Osteocyte (in vitro differentiated cells): ENCODE measurements around the gene ATP6V1C2. TPM values are rescaled to one million over a fixed set of nuclear protein-coding genes. Genes with fewer than 3 reads are reported as not detected.

Experiments
- DNase-seq: peaks from one replicate; pipeline ENCODE4 v3.0.0; 2021; ENCODE audit warnings: mixed read lengths; ENCODE audit not compliant: unreplicated experiment; ENCODE audit errors: extremely low spot score
- H3K27ac Mint-ChIP-seq: one replicate; pipeline ENCODE4 v1.8.0; 2021; ENCODE audit warnings: mild to moderate bottlenecking, mixed read lengths; ENCODE audit not compliant: unreplicated experiment
- H3K27me3 Mint-ChIP-seq: one replicate; pipeline ENCODE4 v1.8.0; 2021; ENCODE audit warnings: mixed read lengths; ENCODE audit not compliant: unreplicated experiment
- H3K36me3 Mint-ChIP-seq: one replicate; pipeline ENCODE4 v1.8.0; 2021; ENCODE audit warnings: mixed read lengths; ENCODE audit not compliant: unreplicated experiment
- H3K4me1 Mint-ChIP-seq: one replicate; pipeline ENCODE4 v1.8.0; 2021; ENCODE audit warnings: mixed read lengths; ENCODE audit not compliant: unreplicated experiment
- H3K4me3 Mint-ChIP-seq: one replicate; pipeline ENCODE4 v1.8.0; 2021; ENCODE audit warnings: mild to moderate bottlenecking, moderate library complexity, mixed read lengths; ENCODE audit not compliant: unreplicated experiment
- H3K9me3 Mint-ChIP-seq: one replicate; pipeline ENCODE4 v1.8.0; 2021; ENCODE audit warnings: mixed read lengths; ENCODE audit not compliant: unreplicated experiment
- CTCF ChIP-seq: fragments of 200-600 bp; sonication (generic); IDR thresholded peaks from 2 replicates; pipeline ENCODE4 v1.5.0; 2021; ENCODE audit warnings: antibody characterized with exemption, mild to moderate bottlenecking, moderate library complexity
- long read RNA-seq: library from polyadenylated mRNA; unstranded; transcript quantifications from one replicate; pipeline ENCODE4 v2.0.0, GENCODE V29; 2021
- total RNA-seq: library from RNA; stranded (reverse); gene quantifications from 2 replicates; pipeline ENCODE4 v1.2.1, GENCODE V29; 2021

Gene ATP6V1C2
- total RNA-seq: not detected in 2 replicates
- long read RNA-seq: 0 reads

GRCh38 chr2:10721396-10722251 is at the start of gene ATP6V1C2:
TSS of gene ATP6V1C2 (plus strand) at chr2:10721630. CDS start at chr2:10722850, 1,220 bp downstream.
- H3K27me3 Mint-ChIP-seq: peaks cover 55% of the 10 kb centered on the region
- H3K36me3 Mint-ChIP-seq: no peaks in the 10 kb centered on the region
- no peaks in the 10 kb centered on the region for H3K9me3 Mint-ChIP-seq
- peaks cover 21% of the 10 kb centered on the region for H3K4me1 Mint-ChIP-seq
- no peak for DNase-seq
- H3K27ac Mint-ChIP-seq: no peak within 1 kb of the TSS
- H3K4me3 Mint-ChIP-seq: peak within 1 kb of the TSS; percentile 63
- TF ChIP-seq CTCF: no peak

- Mint-ChIP-seq H3K36me3 (peaks cover 7% of the 10 kb centered on the region), H3K27ac (no peak overlapping the region), H3K4me1 (no peaks in the 10 kb centered on the region), H3K4me3 (no peak overlapping the region), H3K9me3 (no peaks in the 10 kb centered on the region), H3K27me3 (no peaks in the 10 kb centered on the region)
- TF ChIP-seq CTCF: no peak
- no peak for DNase-seq
Measured at GRCh38 chr2:10675131-10675530, 46.3 kb upstream of the ATP6V1C2 start.

- Mint-ChIP-seq H3K9me3 (no peaks in the 10 kb centered on the region), H3K4me1 (no peaks in the 10 kb centered on the region), H3K27me3 (no peaks in the 10 kb centered on the region), H3K27ac (no peak overlapping the region), H3K36me3 (peaks cover 3% of the 10 kb centered on the region), H3K4me3 (no peak overlapping the region)
- peak; percentile 35 for TF ChIP-seq CTCF
- DNase-seq: no peak
Measured at GRCh38 chr2:10678225-10678624, 43.2 kb upstream of the ATP6V1C2 start.

- DNase-seq: no peak
- no peaks in the 10 kb centered on the region for H3K9me3 Mint-ChIP-seq
- peaks cover 7% of the 10 kb centered on the region for H3K36me3 Mint-ChIP-seq
- no peak for TF ChIP-seq CTCF
- H3K4me3 Mint-ChIP-seq: no peak overlapping the region
- no peaks in the 10 kb centered on the region for H3K4me1 Mint-ChIP-seq
- no peaks in the 10 kb centered on the region for H3K27me3 Mint-ChIP-seq
- H3K27ac Mint-ChIP-seq: no peak overlapping the region
Measured at GRCh38 chr2:10680214-10680613, 41.2 kb upstream of the ATP6V1C2 start.

GRCh38 chr2:10680957-10681356 is 40.5 kb upstream of the ATP6V1C2 start:
- Mint-ChIP-seq H3K27me3 (no peaks in the 10 kb centered on the region), H3K4me1 (no peaks in the 10 kb centered on the region), H3K9me3 (no peaks in the 10 kb centered on the region), H3K4me3 (no peak overlapping the region), H3K36me3 (peaks cover 7% of the 10 kb centered on the region), H3K27ac (no peak overlapping the region)
- DNase-seq: no peak
- TF ChIP-seq CTCF: no peak
